HEK293 (cell line): ENCODE data around the gene TBC1D13.
"Not testable (repeated sequence)": the region's sequence is repeated elsewhere in the genome, so short reads cannot be mapped to it uniquely, and the experiment has no call there.

Source experiments
- CTCF ChIP-seq: fragments of 450-650 bp; formaldehyde crosslinking; IDR thresholded peaks from 2 replicates; pipeline ENCODE4 v1.5.1; 2016; ENCODE audit warnings: missing biosample characterization, missing genetic modification characterization
- SETDB1 ChIP-seq: IDR thresholded peaks from one replicate; pipeline ENCODE4 v1.6.1; 2017; ENCODE audit warnings: mild to moderate bottlenecking, low read length, moderate library complexity, mixed read lengths; ENCODE audit not compliant: insufficient read length
- TCF7L2 ChIP-seq: IDR thresholded peaks from 2 replicates; pipeline ENCODE4 v1.6.1; 2011; ENCODE audit warnings: low read depth, mild to moderate bottlenecking, inconsistent platforms, low read length, moderate library complexity, borderline replicate concordance
- ZNF121 ChIP-seq: fragments of 450-650 bp; formaldehyde crosslinking; IDR thresholded peaks from 2 replicates; pipeline ENCODE4 v1.5.1; 2016; ENCODE audit warnings: missing biosample characterization, missing genetic modification characterization
- ZNF133 ChIP-seq: fragments of 450-650 bp; formaldehyde crosslinking; IDR thresholded peaks from 2 replicates; pipeline ENCODE4 v1.5.1; 2016; ENCODE audit warnings: missing biosample characterization, missing genetic modification characterization
- ZNF580 ChIP-seq: fragments of 450-650 bp; formaldehyde crosslinking; IDR thresholded peaks from 2 replicates; pipeline ENCODE4 v1.5.1; 2016; ENCODE audit warnings: missing biosample characterization, missing genetic modification characterization

DNA sequence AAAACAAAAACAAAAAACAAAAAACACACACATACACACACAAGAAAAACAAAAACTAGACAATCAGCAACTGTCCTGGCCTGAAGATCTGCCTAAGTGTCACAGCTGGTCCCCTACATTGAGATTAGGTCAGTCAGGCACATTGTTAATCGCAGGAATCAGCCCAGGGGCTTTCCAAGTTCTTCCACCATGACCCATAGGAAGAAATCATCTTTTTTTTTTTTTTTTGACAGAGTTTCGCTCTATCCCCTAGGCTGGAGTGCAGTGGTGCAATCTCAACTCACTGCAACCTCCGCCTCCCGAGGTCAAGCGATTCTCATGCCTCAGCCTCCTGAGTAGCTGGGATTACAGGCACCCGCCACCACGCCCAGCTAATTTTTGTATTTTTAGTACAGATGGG lies 56.1 kb downstream of the TBC1D13 start:
- not testable (repeated sequence) for TF ChIP-seq CTCF (tag by site-specific recombination); SETDB1; ZNF580 (tag by site-specific recombination); ZNF133 (tag by site-specific recombination); ZNF121 (tag by site-specific recombination); TCF7L2
